Suprapubic skin (tissue), 4 donors: ENCODE measurements around the gene CMC1. TPM values are rescaled to one million over a fixed set of nuclear protein-coding genes. Genes with fewer than 3 reads are reported as not detected.

Experiments
- DNase-seq, 2 donors: peaks; one replicate each; pipeline ENCODE4 v3.0.0-alpha.2; 2019; ENCODE audit warnings: low spot score in 2 of 2
- H3K27ac ChIP-seq: fragments of 200-600 bp; sonication (generic); one replicate; pipeline ENCODE4 v1.5.1; 2019
- H3K27me3 ChIP-seq: fragments of 200-600 bp; sonication (generic); one replicate; pipeline ENCODE4 v1.5.1; 2019
- H3K36me3 ChIP-seq: fragments of 200-600 bp; sonication (generic); one replicate; pipeline ENCODE4 v1.5.1; 2019
- H3K4me1 ChIP-seq: fragments of 200-600 bp; sonication (generic); one replicate; pipeline ENCODE4 v1.5.1; 2019
- H3K4me3 ChIP-seq: fragments of 200-600 bp; sonication (generic); one replicate; pipeline ENCODE4 v1.5.1; 2019; ENCODE audit warnings: mild to moderate bottlenecking
- H3K9me3 ChIP-seq: fragments of 200-600 bp; sonication (generic); one replicate; pipeline ENCODE4 v1.5.1; 2019
- CTCF ChIP-seq, 2 donors: fragments of 200-600 bp in 1 of 2; fragments of 450-650 bp in 1 of 2; sonication (generic) in 1 of 2; IDR thresholded peaks; one replicate each; pipeline ENCODE4 v1.5.1; 2016 to 2019; ENCODE audit warnings: antibody characterized with exemption in 2 of 2, mild to moderate bottlenecking in 1 of 2, moderate library complexity in 1 of 2
- EP300 ChIP-seq: sonication (generic); formaldehyde crosslinking; IDR thresholded peaks from one replicate; pipeline ENCODE4 v1.6.1; 2017; ENCODE audit warnings: antibody characterized with exemption
- POLR2A ChIP-seq, 2 donors: fragments of 450-650 bp; IDR thresholded peaks; one replicate each; pipeline ENCODE4 v1.6.1; 2017; ENCODE audit warnings: antibody characterized with exemption in 2 of 2, mild to moderate bottlenecking in 2 of 2, moderate library complexity in 2 of 2
- POLR2AphosphoS5 ChIP-seq, 3 donors: sonication (generic); formaldehyde crosslinking; IDR thresholded peaks; one replicate each; pipeline ENCODE4 v1.6.1; 2017; ENCODE audit warnings: antibody characterized with exemption in 3 of 3
- WGBS: methylation state at CpG from one replicate; pipeline ENCODE4 v1.1.5; 2018; 5-methylcytosine and 5-hydroxymethylcytosine counted together
- total RNA-seq, 4 donors: library from RNA; depleted of rRNA; stranded (reverse); fragments of >200 nt; gene quantifications; one replicate each; pipeline ENCODE4 v1.1.0, GENCODE V29; 2016

The CMC1 gene
- total RNA-seq, 4 donors from 2014 or later = 8.0 to 15.5 (median 10.3) TPM

GRCh38 chr3:28290863-28291300 is 49.5 kb downstream of the CMC1 start:
- Histone ChIP-seq H3K4me1 (peaks cover 5% of the 10 kb centered on the region), H3K36me3 (peaks cover 7% of the 10 kb centered on the region), H3K4me3 (no peak overlapping the region), H3K27me3 (no peaks in the 10 kb centered on the region), H3K9me3 (no peaks in the 10 kb centered on the region), H3K27ac (no peak overlapping the region)
- TF ChIP-seq EP300 (no peak), POLR2AphosphoS5 (IDR thresholded peaks at IDR 0.05) (no peak), POLR2A (IDR thresholded peaks at IDR 0.05) (no peak), CTCF (IDR thresholded peaks at IDR 0.05) (no peak)
- no peak for DNase-seq
- 83% methylated on average over 1 of the region's 1 CpG for WGBS

GRCh38 chr3:28291577-28291976 is 50.2 kb downstream of the CMC1 start:
- peaks cover 5% of the 10 kb centered on the region for H3K4me1 ChIP-seq
- H3K27me3 ChIP-seq = no peaks in the 10 kb centered on the region
- TF ChIP-seq POLR2A (IDR thresholded peaks at IDR 0.05) = no peak
- TF ChIP-seq EP300 = no peak
- TF ChIP-seq CTCF (IDR thresholded peaks at IDR 0.05) = no peak
- no peak for TF ChIP-seq POLR2AphosphoS5 (IDR thresholded peaks at IDR 0.05)
- peaks cover 7% of the 10 kb centered on the region for H3K36me3 ChIP-seq
- no peak for DNase-seq
- no peak overlapping the region for H3K27ac ChIP-seq
- no peak overlapping the region for H3K4me3 ChIP-seq
- no peaks in the 10 kb centered on the region for H3K9me3 ChIP-seq

- no peak overlapping the region for H3K27ac ChIP-seq
- peaks cover 7% of the 10 kb centered on the region for H3K36me3 ChIP-seq
- DNase-seq = no peak
- TF ChIP-seq POLR2AphosphoS5 (IDR thresholded peaks at IDR 0.05) (no peak), POLR2A (IDR thresholded peaks at IDR 0.05) (no peak), CTCF (IDR thresholded peaks at IDR 0.05) (no peak), EP300 (no peak)
- H3K27me3 ChIP-seq = no peaks in the 10 kb centered on the region
- no peaks in the 10 kb centered on the region for H3K9me3 ChIP-seq
- no peaks in the 10 kb centered on the region for H3K4me1 ChIP-seq
- no peak overlapping the region for H3K4me3 ChIP-seq
- 83% methylated on average over 4 of the region's 4 CpGs for WGBS
Measured at GRCh38 chr3:28292622-28293021, 51.2 kb downstream of the CMC1 start.

GRCh38 chr3:28294667-28295413 is 53.4 kb downstream of the CMC1 start:
- Histone ChIP-seq H3K36me3 (peaks cover 7% of the 10 kb centered on the region), H3K9me3 (no peaks in the 10 kb centered on the region), H3K27me3 (no peaks in the 10 kb centered on the region), H3K4me3 (no peak overlapping the region), H3K27ac (no peak overlapping the region), H3K4me1 (no peaks in the 10 kb centered on the region)
- DNase-seq = no peak
- TF ChIP-seq POLR2AphosphoS5 (IDR thresholded peaks at IDR 0.05) = no peak
- WGBS = 83% methylated on average over 7 of the region's 7 CpGs

GRCh38 chr3:28295898-28296490 is 54.6 kb downstream of the CMC1 start:
- Histone ChIP-seq H3K27me3 (no peaks in the 10 kb centered on the region), H3K27ac (no peak overlapping the region), H3K36me3 (peaks cover 2% of the 10 kb centered on the region), H3K4me1 (no peaks in the 10 kb centered on the region), H3K9me3 (no peaks in the 10 kb centered on the region), H3K4me3 (no peak overlapping the region)
- DNase-seq = no peak
- TF ChIP-seq POLR2A (IDR thresholded peaks at IDR 0.05) (no peak), POLR2AphosphoS5 (IDR thresholded peaks at IDR 0.05) (no peak), CTCF (IDR thresholded peaks at IDR 0.05) (no peak), EP300 (no peak)
